Measurements from ENCODE around the gene NPR2. TPM values are rescaled to one million over a fixed set of nuclear protein-coding genes. Genes with fewer than 3 reads are reported as not detected.

The NPR2 gene
- polyA plus RNA-seq, 3 donors: 0.48 TPM; not detected in 2

GRCh38 chr9:35811381-35812024 is 20.1 kb downstream of the NPR2 start:
- peaks cover 0 to 5% (median 1%) of the 10 kb centered on the region in 3 donors for H3K27me3 Mint-ChIP-seq (ENCODE audit: low read depth in 3 of 3)
- Histone ChIP-seq H3K27ac (ENCODE audit: low read depth in 1 of 2, low read length in 2 of 2) (peak overlapping the region in 1 of 2 donors; percentile 71), H2AFZ (ENCODE audit: insufficient read depth, low read depth, low read length, poor library complexity, severe bottlenecking) (peak overlapping the region; percentile 95), H3K9ac (ENCODE audit: insufficient read depth, low read length, poor library complexity, severe bottlenecking) (no peak overlapping the region), H3K4me2 (replicated peaks; ENCODE audit: extremely low read depth, low read length, poor library complexity, severe bottlenecking) (peak overlapping the region; percentile 96), H3K79me2 (ENCODE audit: insufficient read depth, low read length) (peaks cover 4% of the 10 kb centered on the region), H3K9me3 (replicated peaks in 1 of 2; ENCODE audit: control insufficient read depth in 1 of 2, insufficient read depth in 1 of 2, low read length in 2 of 2) (no peaks in the 10 kb centered on the region), H3K4me3 (replicated peaks in 1 of 3; ENCODE audit: low read depth in 2 of 3, low read length in 3 of 3) (peak overlapping the region; percentile 45 to 85 (median 59)), H3K4me1 (ENCODE audit: control insufficient read depth in 1 of 2, insufficient read depth in 2 of 2, low read length in 2 of 2) (peaks cover 35 to 44% of the 10 kb centered on the region in 2 donors), H3K36me3 (replicated peaks in 1 of 2; ENCODE audit: control insufficient read depth in 1 of 2, insufficient read depth in 2 of 2, low read length in 2 of 2) (no peaks in the 10 kb centered on the region), H4K20me1 (ENCODE audit: insufficient read depth, low read length) (no peaks in the 10 kb centered on the region), H3K27me3 (ENCODE audit: control insufficient read depth in 2 of 2, insufficient read depth in 2 of 2, low read length in 2 of 2) (no peaks in the 10 kb centered on the region)
- peaks cover 32% of the 10 kb centered on the region for H3K4me1 Mint-ChIP-seq
- WGBS (ENCODE audit: insufficient coverage): 13% methylated on average over 10 of the region's 12 CpGs
- no peaks in the 10 kb centered on the region for H3K9me3 Mint-ChIP-seq
- no peak for TF ChIP-seq CTCF (IDR thresholded peaks at IDR 0.05)
- H3K4me3 Mint-ChIP-seq: peak overlapping the region; percentile 88 to 96
- H3K36me3 Mint-ChIP-seq: peaks cover 2 to 4% of the 10 kb centered on the region in 2 donors
- DNase-seq: no peak
- peak overlapping the region; percentile 81 to 90 (median 89) for H3K27ac Mint-ChIP-seq
- intact Hi-C loops (cut with micrococcal nuclease): loop anchor here (5.0 to 10.0 kb wide), 2 partner anchors 164 to 207 kb away; partner anchors contain the start of gene TESK1 (in 1 of the 2)

DNA sequence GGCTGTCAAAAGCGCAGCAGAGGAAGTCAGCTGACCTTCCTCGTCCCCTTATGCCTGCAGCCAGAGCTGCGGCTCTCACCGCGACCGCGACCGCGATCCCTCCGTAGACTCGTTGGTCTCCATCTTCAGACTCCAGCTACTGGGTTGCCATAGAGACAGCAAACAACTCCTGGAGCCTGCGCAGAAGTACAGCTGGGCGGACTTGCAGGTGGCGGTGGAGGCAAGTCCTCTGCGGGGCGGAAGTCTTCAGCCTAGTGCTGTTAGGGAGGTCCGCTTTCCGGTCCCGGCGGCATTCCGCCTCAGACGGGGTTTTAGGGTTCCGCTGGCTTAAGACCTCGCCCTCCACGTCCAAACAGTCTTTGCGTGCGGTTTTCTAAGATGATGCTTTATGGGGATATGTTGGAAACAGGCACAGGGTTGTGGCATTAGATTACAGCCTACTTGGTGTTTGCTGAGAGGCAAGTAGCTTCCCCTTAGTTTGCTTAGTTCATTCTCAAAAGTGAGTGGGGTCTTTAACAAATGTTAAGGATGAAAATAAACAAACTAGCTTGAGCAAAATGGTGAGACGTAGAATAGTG is 20.7 kb downstream of the NPR2 start, which contains the start of gene SPAG8:
SPAG8 (minus strand) TSS at position 238 of the 578 bp plus-strand sequence; CDS start at position 123, 115 bp downstream.
- Histone ChIP-seq H3K79me2 (ENCODE audit: insufficient read depth, low read length) (peaks cover 4% of the 10 kb centered on the region), H2AFZ (ENCODE audit: insufficient read depth, low read depth, low read length, poor library complexity, severe bottlenecking) (peak within 1 kb of the TSS; percentile 95), H3K4me2 (replicated peaks; ENCODE audit: extremely low read depth, low read length, poor library complexity, severe bottlenecking) (peak within 1 kb of the TSS; percentile 96), H3K4me3 (replicated peaks in 1 of 3; ENCODE audit: low read depth in 2 of 3, low read length in 3 of 3) (peak within 1 kb of the TSS; percentile 45 to 85 (median 59)), H3K9me3 (replicated peaks in 1 of 2; ENCODE audit: control insufficient read depth in 1 of 2, insufficient read depth in 1 of 2, low read length in 2 of 2) (no peaks in the 10 kb centered on the region), H3K9ac (ENCODE audit: insufficient read depth, low read length, poor library complexity, severe bottlenecking) (no peak within 1 kb of the TSS), H4K20me1 (ENCODE audit: insufficient read depth, low read length) (no peaks in the 10 kb centered on the region), H3K27me3 (ENCODE audit: control insufficient read depth in 2 of 2, insufficient read depth in 2 of 2, low read length in 2 of 2) (no peaks in the 10 kb centered on the region), H3K27ac (ENCODE audit: low read depth in 1 of 2, low read length in 2 of 2) (peak within 1 kb of the TSS; percentile 6 to 71), H3K36me3 (replicated peaks in 1 of 2; ENCODE audit: control insufficient read depth in 1 of 2, insufficient read depth in 2 of 2, low read length in 2 of 2) (no peaks in the 10 kb centered on the region), H3K4me1 (ENCODE audit: control insufficient read depth in 1 of 2, insufficient read depth in 2 of 2, low read length in 2 of 2) (peaks cover 35 to 44% of the 10 kb centered on the region in 2 donors)
- no peak for TF ChIP-seq CTCF (IDR thresholded peaks at IDR 0.05)
- H3K9me3 Mint-ChIP-seq: no peaks in the 10 kb centered on the region
- H3K36me3 Mint-ChIP-seq: peaks cover 2 to 4% of the 10 kb centered on the region in 2 donors
- intact Hi-C loops (cut with micrococcal nuclease): loop anchor here (5.0 to 10.0 kb wide), 2 partner anchors 165 to 207 kb away; partner anchors contain the start of gene TESK1 (in 1 of the 2)
- peak within 1 kb of the TSS; percentile 81 to 90 (median 89) for H3K27ac Mint-ChIP-seq
- peak; percentile 91 to 92 (median 91) for DNase-seq
- peak within 1 kb of the TSS; percentile 88 to 96 for H3K4me3 Mint-ChIP-seq
- H3K4me1 Mint-ChIP-seq: peaks cover 32% of the 10 kb centered on the region
- WGBS (ENCODE audit: insufficient coverage): 3% methylated on average over 27 of the region's 28 CpGs
- peaks cover 0 to 4% (median 1%) of the 10 kb centered on the region in 3 donors for H3K27me3 Mint-ChIP-seq (ENCODE audit: low read depth in 3 of 3)

Data from CD14-positive monocyte (primary cell).